ENCODE results near the gene SCAPER.
"Not testable (repeated sequence)": the region's sequence is repeated elsewhere in the genome, so short reads cannot be mapped to it uniquely, and the experiment has no call there.

SCAPER gene

GRCh38 chr15:76875911-76876310 is 29.2 kb downstream of the SCAPER start:
- no peak for DNase-seq (ENCODE audit: extremely low spot score)
- TF ChIP-seq CTBP1 (IDR thresholded peaks at IDR 0.05; ENCODE audit: borderline replicate concordance): no peak
- no peak for TF ChIP-seq SP1 (IDR thresholded peaks at IDR 0.05)
- no peak for TF ChIP-seq PKNOX1 (IDR thresholded peaks at IDR 0.05)
- TF ChIP-seq FOXA1 (IDR thresholded peaks at IDR 0.05): no peak
- no peak for TF ChIP-seq SUZ12 (IDR thresholded peaks at IDR 0.05)
- no peak for TF ChIP-seq BHLHE40 (IDR thresholded peaks at IDR 0.05; ENCODE audit: borderline replicate concordance)
- TF ChIP-seq TARDBP (IDR thresholded peaks at IDR 0.05): no peak
- no peak for TF ChIP-seq FOXM1 (IDR thresholded peaks at IDR 0.05; ENCODE audit: borderline replicate concordance)
- ChIA-PET POLR2A (no interaction called here), CTCF (no interaction called here)

- CTCF ChIA-PET; DNase-seq (ENCODE audit: extremely low spot score); POLR2A ChIA-PET: not testable (repeated sequence)
Observed at GRCh38 chr15:76873066-76873465, 32.1 kb downstream of the SCAPER start.

- DNase-seq (ENCODE audit: extremely low spot score): no peak
- ChIA-PET CTCF (interaction anchor here (0.6 to 0.7 kb wide), 2 partner anchors 10 to 1987 kb away, joined by 3 to 4 read pairs; no protein-coding TSS in a partner anchor), POLR2A (no interaction called here)
- no peak for TF ChIP-seq L3MBTL2 (conservative IDR thresholded peaks at IDR 0.05)
- TF ChIP-seq SUZ12 (IDR thresholded peaks at IDR 0.05): no peak
- TF ChIP-seq NFRKB (IDR thresholded peaks at IDR 0.05): no peak
- TF ChIP-seq HDGF (IDR thresholded peaks at IDR 0.05; ENCODE audit: borderline replicate concordance): no peak
- no peak for TF ChIP-seq LEF1 (IDR thresholded peaks at IDR 0.05; ENCODE audit: borderline replicate concordance)
- no peak for TF ChIP-seq BHLHE40 (IDR thresholded peaks at IDR 0.05; ENCODE audit: borderline replicate concordance)
- no peak for TF ChIP-seq ELF4 (IDR thresholded peaks at IDR 0.05)
- TF ChIP-seq ARNT (IDR thresholded peaks at IDR 0.05): no peak
Observed at GRCh38 chr15:76871930-76872329, 33.2 kb downstream of the SCAPER start.

GRCh38 chr15:76868740-76869139 is 36.4 kb downstream of the SCAPER start:
- DNase-seq (ENCODE audit: extremely low spot score): no peak
- TF ChIP-seq LEF1 (IDR thresholded peaks at IDR 0.05; ENCODE audit: borderline replicate concordance): no peak
- ChIA-PET CTCF (interaction anchor here (0.6 kb wide), 1 partner anchor 72 kb away, joined by 6 read pairs; no protein-coding TSS in a partner anchor), POLR2A (no interaction called here)

DNA sequence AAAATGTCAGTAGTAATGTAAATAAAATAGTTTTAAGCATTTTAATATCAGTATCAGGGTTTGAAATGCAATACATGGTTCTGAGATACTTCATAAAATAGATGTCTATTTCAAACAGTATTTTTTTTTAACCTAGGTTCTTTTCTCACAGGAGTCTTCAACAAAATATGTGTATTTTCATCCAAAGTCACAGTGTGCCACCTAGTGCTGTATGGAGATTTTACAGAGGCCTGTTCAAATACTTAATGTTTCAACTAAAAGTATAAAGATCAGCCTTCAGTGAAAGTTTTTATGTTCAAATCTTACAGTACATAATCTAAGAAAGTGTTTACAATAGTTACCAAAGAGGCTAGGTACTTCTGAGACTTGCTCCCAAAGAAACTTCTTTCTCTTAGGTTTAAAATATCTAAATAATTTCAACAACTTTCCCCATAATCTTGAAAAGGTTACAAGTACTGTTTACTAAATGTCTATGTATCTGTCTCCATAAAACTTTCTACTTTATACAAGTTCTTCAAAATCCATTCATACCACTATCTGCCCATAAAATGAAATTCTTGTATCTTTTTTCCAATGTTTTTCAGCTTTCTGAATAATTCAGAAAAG is 38.3 kb downstream of the SCAPER start:
- TF ChIP-seq PKNOX1 (IDR thresholded peaks at IDR 0.05): no peak
- TF ChIP-seq L3MBTL2 (conservative IDR thresholded peaks at IDR 0.05): no peak
- TF ChIP-seq LEF1 (IDR thresholded peaks at IDR 0.05; ENCODE audit: borderline replicate concordance): no peak
- DNase-seq (ENCODE audit: extremely low spot score): peak; percentile 16
- POLR2A ChIA-PET: no interaction called here
- CTCF ChIA-PET: interaction anchor here (0.7 to 1.4 kb wide), 2 partner anchors 78 to 728 kb away, joined by 3 read pairs; no protein-coding TSS in a partner anchor

DNA sequence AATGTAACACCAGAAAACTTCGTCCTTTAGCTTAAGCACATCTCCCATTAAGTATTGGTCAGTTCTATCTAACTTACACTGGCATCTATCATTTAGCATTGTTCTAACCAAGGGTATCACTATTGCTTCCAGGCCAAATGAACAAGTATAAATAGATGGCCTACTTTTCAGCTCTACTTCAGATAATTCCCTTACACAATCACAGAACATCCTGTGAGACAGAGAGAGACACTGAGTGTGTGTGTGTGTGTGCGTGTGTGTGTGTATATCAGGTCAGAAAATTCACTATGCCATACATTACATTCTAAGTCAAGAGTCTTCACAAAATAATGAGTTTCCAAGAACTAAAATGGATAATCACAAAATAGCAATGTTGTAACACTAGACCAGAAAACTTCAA is 39.1 kb downstream of the SCAPER start:
- TF ChIP-seq NFRKB (IDR thresholded peaks at IDR 0.05): no peak
- no peak for TF ChIP-seq FOXA1 (IDR thresholded peaks at IDR 0.05)
- no peak for TF ChIP-seq FOXM1 (IDR thresholded peaks at IDR 0.05; ENCODE audit: borderline replicate concordance)
- no peak for TF ChIP-seq SUZ12 (IDR thresholded peaks at IDR 0.05)
- no peak for TF ChIP-seq LEF1 (IDR thresholded peaks at IDR 0.05; ENCODE audit: borderline replicate concordance)
- ChIA-PET CTCF (interaction anchor here (0.7 to 1.4 kb wide), 2 partner anchors 79 to 727 kb away, joined by 3 read pairs; no protein-coding TSS in a partner anchor), POLR2A (no interaction called here)
- no peak for DNase-seq (ENCODE audit: extremely low spot score)

DNA sequence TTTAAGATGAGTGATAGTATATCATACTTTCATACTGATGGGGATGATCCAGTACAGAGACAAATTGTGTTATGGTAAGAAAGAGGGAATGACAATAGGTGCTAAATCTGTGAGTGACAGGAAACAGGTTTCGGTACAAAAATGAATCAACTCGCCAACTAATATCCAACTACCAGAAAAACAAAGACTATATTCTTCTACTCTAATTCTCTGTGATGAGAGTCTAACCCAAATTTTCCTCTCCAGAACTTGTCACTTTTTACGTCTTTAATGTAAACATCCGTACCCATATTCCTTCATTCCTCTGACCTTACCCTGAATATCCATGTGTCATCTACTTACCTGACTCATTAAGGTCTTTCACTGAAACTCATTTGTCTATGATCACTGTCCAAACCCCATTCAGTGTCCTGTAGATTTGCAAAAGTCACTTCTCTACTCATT is 39.6 kb downstream of the SCAPER start:
- CTCF ChIA-PET: no interaction called here

DNA sequence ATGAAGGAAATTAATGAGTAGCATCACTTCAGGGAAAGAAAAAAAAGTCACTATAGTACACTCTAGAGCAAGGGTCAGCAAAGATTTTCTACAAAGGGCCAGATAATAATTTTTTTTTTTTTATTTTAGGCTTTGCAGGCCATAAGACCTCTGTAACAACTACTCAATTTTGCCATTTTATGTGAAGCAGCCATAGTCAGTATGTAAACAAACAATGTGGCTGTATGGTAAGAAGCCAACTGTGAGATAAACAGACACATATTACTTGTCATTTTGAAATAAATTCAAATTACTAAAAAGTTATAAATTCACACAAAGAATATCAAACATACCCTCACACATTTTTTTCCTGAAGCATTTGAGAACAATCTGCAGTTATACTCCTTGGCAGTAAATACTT is 40.6 kb downstream of the SCAPER start:
- ChIA-PET CTCF (no interaction called here), POLR2A (no interaction called here)
- TF ChIP-seq SUZ12 (IDR thresholded peaks at IDR 0.05): no peak
- TF ChIP-seq NFRKB (IDR thresholded peaks at IDR 0.05): no peak
- no peak for TF ChIP-seq HDGF (IDR thresholded peaks at IDR 0.05; ENCODE audit: borderline replicate concordance)
- no peak for TF ChIP-seq FOXA1 (IDR thresholded peaks at IDR 0.05)
- no peak for TF ChIP-seq FOXM1 (IDR thresholded peaks at IDR 0.05; ENCODE audit: borderline replicate concordance)
- no peak for TF ChIP-seq BHLHE40 (IDR thresholded peaks at IDR 0.05; ENCODE audit: borderline replicate concordance)
- TF ChIP-seq L3MBTL2 (conservative IDR thresholded peaks at IDR 0.05): no peak
- no peak for TF ChIP-seq FOXK2 (IDR thresholded peaks at IDR 0.05)
- TF ChIP-seq ELF4 (IDR thresholded peaks at IDR 0.05): no peak
- TF ChIP-seq ARNT (IDR thresholded peaks at IDR 0.05): no peak
- TF ChIP-seq PKNOX1 (IDR thresholded peaks at IDR 0.05): no peak
- TF ChIP-seq ZNF384 (IDR thresholded peaks at IDR 0.05): no peak
- no peak for TF ChIP-seq SP1 (IDR thresholded peaks at IDR 0.05)
- TF ChIP-seq CTBP1 (IDR thresholded peaks at IDR 0.05; ENCODE audit: borderline replicate concordance): no peak
- no peak for TF ChIP-seq LEF1 (IDR thresholded peaks at IDR 0.05; ENCODE audit: borderline replicate concordance)
- no peak for TF ChIP-seq TARDBP (IDR thresholded peaks at IDR 0.05)
- no peak for DNase-seq (ENCODE audit: extremely low spot score)

More for the DNA sequence above, 39.6 kb downstream of the SCAPER start:
- TF ChIP-seq PKNOX1 (IDR thresholded peaks at IDR 0.05): no peak
- no peak for TF ChIP-seq L3MBTL2 (conservative IDR thresholded peaks at IDR 0.05)
- no peak for TF ChIP-seq LEF1 (IDR thresholded peaks at IDR 0.05; ENCODE audit: borderline replicate concordance)
- no peak for DNase-seq (ENCODE audit: extremely low spot score)
- POLR2A ChIA-PET: no interaction called here

Data from HEK293T (cell line).